GM21529 (cell line): ENCODE data around the gene HS3ST3A1.
A peak's percentile ranks its signal among the peaks of the same experiment; 100 is the strongest.

Experiments used
- ATAC-seq: cut with Tn5 transposase; IDR thresholded peaks from one replicate; pipeline ENCODE4 v1.9.1; 2021; ENCODE audit not compliant: unreplicated experiment

Gene HS3ST3A1

DNA sequence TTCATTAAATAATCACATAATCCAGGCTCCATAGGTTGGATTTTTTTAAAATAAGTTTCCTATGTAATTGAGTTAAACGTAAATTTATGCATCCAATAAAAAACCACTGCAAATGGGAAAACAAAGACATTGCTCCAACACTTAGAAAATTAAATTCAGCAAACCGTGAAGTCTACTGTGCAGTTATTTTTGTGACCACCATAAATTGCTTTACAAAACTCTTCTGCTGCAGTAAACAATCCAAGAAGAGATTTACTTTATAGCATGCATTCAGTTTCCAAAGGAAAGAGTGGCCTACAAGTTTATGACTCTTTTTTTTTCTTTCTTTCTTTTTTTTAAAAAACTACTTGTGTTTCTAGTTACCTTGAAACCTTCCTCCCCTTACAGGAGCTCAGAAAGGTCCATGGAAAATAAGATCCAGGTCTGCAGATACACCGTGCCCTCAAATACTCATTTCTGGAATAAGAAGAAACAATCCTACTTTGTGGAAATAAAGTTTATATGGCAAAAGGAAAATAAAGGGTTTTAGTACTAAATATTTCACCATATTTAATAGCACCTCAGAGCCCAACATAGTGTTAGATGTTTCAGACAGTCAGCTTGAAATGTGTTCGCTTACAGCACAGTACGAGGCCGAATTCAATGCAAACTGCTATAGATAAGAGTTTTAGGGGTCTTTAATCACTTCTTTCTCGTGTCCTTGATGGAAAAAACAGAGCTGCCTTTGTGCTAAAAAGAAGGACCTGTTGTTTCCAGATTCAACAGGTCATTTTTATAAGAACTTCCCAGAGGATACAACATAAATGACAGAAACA, 3.2 kb downstream of the HS3ST3A1 start:
- no peak for ATAC-seq

GRCh38 chr17:13597723-13598347, 3.9 kb downstream of the HS3ST3A1 start:
- no peak for ATAC-seq

DNA sequence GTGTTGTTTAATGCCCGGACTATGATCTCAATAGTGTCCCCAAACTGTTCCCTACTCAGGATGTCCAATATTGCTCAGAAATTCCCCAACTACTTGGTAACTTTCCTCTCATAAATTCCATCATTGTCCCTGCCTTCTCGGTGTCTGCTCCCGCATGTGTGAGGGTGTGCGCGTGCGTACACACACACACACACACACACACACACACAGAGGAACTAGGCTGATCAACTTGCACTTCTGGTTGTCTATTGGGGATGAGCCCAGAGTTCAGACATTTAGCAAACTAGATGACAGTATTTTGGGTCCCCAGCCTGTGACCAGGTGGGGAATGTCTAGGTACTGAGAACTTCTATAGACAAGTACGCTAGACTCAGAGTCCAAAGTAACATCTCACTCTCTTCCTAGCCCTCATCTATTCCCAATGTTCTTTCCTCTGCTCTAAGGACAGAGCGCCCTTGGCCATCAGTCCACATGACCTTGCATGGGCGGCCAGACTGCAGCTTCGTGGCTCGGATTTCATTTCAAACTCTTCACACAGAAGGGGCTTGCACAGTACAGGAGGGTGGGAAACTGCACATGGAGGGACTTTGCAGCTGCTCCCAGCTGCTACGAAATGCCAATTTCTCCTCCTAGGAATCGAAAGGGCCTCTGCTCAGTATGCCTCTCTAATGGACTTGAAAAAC, 5.3 kb downstream of the HS3ST3A1 start:
- ATAC-seq, result no peak

- ATAC-seq, result no peak
Measured at GRCh38 chr17:13595599-13595899, 6.2 kb downstream of the HS3ST3A1 start.

GRCh38 chr17:13594762-13595598, 6.7 kb downstream of the HS3ST3A1 start:
- ATAC-seq, result peak; percentile 62

- ATAC-seq, result no peak
Measured at GRCh38 chr17:13594310-13594709, 7.4 kb downstream of the HS3ST3A1 start.

DNA sequence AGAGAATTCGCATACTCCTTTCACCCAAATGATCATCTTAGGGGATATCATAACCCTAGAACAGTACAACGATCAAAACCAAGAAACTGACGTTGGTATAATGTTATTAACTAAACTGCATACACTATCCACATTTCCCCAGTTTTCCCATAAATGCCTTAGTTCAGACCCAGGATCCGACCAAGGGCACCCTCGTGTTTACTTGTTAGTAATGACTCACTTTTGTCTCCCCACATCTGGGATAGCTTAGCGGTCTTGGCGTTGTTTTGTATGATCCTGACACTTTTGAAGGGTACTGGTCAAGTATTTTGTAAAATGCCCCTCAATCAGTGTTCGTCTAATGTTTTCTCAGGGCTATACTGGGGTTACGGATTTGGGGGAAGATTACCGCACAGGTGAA, 8.0 kb downstream of the HS3ST3A1 start:
- ATAC-seq, result no peak

- ATAC-seq, result no peak
Measured at GRCh38 chr17:13593021-13593751, 8.5 kb downstream of the HS3ST3A1 start.

DNA sequence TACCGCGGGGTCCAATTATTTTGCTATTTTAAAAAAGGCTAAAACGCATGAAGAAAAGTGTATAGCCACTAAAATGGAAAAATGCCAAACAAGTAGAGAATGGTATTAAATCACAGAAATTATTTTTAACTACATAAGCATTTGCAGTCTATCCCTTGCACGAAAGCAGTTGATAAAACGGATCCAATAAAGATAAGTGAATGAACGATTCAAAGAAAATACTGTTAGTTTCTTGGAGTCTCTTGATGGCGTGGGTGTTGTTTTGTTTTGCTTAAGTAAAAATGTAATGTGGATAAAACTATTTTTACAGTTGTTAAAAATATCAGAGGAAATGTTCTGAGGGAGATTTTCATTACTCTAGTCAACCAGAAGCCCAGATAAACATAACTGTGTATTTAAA, 9.3 kb downstream of the HS3ST3A1 start:
- ATAC-seq, result no peak

GRCh38 chr17:13590441-13590840, 11.3 kb downstream of the HS3ST3A1 start:
- no peak for ATAC-seq

GRCh38 chr17:13589658-13590057, 12.1 kb downstream of the HS3ST3A1 start:
- no peak for ATAC-seq

DNA sequence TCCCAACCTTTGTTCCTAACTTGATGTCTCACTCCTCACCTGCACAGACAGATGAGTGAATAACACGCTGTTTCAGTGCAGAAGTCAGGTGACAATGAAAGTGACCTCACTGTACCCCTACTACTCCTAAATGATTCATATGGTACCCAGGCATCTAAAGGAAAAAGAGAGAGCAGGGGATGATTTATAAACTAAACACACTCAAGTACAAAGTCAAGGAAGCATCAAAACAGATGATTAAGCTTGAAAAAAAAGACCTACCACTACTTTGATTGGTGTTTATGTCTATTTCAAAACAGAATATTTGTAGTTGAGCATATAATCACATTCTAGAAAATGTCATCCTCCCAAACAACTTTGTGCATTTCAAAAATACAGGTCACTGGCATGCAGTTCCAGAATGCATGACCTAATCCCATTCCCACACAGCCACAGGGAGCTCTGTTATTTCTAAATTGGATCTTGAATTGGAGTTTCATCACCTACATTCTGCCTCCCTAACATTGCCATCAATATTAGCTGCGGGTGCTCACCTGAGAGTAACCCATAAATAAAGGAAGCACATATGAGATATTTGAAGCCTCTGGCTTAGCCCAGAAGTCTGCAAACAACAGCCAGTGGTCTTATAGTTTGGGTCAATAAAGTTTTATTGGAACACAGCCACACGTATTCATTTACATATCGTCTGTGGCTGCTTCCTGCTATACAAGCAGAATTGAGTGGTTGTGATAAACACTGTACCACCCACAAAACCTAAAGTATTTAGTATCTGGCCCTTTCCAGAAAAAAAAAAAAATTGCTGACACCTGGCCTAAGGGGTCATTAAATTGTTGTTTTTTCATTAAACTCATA, 14.0 kb downstream of the HS3ST3A1 start:
- no peak for ATAC-seq

GRCh38 chr17:13584701-13585080, 17.0 kb downstream of the HS3ST3A1 start:
- ATAC-seq, result no peak

DNA sequence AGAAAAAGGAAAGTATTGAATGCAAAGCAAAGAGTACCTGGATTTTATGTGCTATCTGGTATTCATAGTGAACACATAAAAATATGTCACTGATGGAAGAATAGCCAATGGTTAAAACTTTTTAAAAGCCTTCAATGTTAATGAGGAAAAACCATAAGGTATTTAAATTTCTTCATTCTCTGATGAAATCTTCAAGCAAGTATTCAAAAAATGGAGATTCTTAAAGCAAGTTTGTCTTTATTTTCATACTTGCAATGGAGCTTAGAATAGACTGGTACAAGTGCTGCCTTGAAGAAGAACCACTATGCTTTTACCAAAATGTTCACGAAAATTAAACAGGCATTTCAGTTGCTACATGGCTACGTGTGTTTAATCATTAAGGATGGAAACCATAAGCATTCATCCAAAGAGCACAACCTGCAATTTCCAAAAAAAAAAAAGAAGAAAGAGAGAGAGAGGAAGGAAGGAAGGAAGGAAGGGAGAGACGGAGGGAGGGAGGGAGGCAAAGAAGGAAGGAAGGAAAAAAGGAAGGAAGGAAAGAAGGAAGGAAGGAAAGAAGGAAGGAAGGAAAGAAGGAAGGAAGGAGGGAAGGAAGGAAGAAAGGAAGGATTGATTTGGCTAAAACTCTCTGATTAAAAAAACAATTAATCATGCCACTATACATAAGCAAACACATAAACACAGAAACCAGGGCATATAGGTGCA, 17.6 kb downstream of the HS3ST3A1 start:
- ATAC-seq, result no peak

DNA sequence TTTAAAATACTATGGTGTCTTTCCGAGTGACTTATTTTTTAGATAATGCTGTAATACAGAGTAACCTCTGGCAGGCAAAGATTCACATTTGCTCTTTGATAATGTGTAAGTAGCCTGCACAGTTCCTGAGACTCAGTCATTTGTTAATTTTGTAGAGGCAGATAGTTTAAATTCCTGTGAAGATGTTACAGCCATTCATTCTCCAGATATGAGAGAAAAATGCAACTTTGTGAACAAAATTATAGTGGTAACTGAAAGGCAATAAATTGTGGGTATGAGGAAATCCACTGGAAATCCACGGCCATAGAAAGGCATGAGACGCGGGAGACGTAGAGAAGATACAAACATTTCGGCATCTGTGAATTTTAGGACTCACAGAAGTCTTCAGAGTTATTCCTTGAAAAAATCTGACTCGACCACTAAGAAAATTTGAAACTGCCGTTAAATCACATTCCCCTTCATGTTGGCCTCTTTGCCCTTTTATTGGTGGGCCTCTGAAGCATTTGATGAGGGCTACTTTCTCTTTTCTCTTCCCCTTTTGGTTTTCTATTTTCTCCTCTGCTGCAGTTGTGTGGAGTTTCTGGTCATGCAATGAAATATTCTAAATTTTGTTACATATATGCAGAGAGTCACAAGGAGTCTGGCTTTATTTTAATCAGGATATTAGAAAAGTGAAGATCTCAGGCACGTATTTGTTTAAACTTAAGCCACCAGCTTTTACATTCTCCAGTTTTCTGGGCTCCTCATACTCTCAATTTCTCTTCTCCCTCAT, 18.8 kb downstream of the HS3ST3A1 start:
- no peak for ATAC-seq

GRCh38 chr17:13581925-13582324, 19.8 kb downstream of the HS3ST3A1 start:
- ATAC-seq, result no peak

DNA sequence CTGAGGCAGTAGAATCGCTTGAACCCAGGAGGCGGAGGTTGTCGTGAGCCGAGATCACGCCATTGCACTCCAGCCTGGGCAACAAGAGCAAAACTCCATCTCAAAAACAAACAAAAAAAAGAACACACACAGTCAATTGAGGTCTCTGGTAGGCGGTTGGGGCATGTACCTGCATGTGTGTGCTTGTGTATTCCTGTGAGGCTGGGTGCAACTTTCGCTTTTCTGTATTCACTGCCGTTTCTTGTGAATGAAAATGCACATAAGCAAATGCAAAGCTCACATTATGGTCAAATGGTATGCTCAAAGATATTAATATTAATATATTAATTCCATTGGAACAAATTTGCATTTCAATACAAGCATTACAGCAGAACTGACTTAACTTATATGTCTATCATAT, 20.9 kb downstream of the HS3ST3A1 start:
- no peak for ATAC-seq
